NCI-H146 treated with DMSO at 0.1 percent for 48 hours (cell line): ENCODE results near the gene DQX1.

Experiments used
- DNase-seq: peaks from one replicate; lab custom pipeline; 2025; ENCODE audit not compliant: unreplicated experiment; lab: John Stamatoyannopoulos, UW

DQX1 gene

DNA sequence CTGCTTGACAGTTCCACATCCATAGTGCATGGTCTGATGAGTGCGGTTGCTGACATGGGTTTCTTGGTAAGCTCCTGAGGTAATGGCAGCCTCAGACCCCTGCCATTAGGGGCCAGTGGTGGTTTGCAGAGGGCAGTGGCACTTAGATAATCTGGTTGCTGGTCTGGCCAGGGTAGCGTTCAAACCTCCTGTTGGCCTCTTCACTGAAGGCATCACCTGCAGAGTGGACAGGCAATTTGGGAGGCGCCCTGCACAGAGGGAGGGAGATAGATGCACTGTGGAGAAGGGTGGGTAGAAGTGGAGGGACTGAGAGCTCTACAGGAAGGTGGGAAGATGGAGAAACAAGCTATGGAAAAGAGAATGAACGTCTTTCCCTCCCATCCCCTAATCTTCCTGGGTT is 7.4 kb upstream of the DQX1 start:
- DNase-seq, result no peak

DNA sequence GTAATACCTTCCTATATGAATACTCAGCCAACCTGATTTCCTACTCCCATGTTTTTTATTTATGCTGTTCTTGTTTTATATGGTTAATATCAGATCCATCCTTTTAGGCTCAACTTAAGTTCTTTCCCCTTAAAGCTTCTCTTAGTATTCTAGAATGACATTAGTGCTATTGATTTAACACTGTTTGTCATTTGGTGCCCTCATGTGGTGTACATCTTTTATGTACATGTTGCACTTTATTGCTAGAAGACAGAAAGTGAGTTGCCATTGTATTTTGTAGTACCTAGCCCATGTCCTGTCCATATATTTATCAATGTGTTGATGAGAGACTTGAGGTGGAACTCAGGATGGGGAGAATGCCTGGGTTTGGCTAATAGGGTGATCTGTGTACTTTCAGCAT is 6.2 kb upstream of the DQX1 start:
- DNase-seq, result peak; percentile 18

GRCh38 chr2:74531666-74532065 is 5.6 kb upstream of the DQX1 start:
- no peak for DNase-seq

GRCh38 chr2:74530239-74531187 is 4.5 kb upstream of the DQX1 start:
- peak; percentile 23 for DNase-seq

- DNase-seq, result peak; percentile 95
Measured at GRCh38 chr2:74529357-74530238, 3.6 kb upstream of the DQX1 start, which contains the start of the genes AUP1 and HTRA2. TSS of gene AUP1 (minus strand) at chr2:74529706. CDS start at chr2:74529629, 77 bp downstream. TSS of gene HTRA2 (plus strand) at chr2:74529933. CDS start at chr2:74530007, 74 bp downstream.

DNA sequence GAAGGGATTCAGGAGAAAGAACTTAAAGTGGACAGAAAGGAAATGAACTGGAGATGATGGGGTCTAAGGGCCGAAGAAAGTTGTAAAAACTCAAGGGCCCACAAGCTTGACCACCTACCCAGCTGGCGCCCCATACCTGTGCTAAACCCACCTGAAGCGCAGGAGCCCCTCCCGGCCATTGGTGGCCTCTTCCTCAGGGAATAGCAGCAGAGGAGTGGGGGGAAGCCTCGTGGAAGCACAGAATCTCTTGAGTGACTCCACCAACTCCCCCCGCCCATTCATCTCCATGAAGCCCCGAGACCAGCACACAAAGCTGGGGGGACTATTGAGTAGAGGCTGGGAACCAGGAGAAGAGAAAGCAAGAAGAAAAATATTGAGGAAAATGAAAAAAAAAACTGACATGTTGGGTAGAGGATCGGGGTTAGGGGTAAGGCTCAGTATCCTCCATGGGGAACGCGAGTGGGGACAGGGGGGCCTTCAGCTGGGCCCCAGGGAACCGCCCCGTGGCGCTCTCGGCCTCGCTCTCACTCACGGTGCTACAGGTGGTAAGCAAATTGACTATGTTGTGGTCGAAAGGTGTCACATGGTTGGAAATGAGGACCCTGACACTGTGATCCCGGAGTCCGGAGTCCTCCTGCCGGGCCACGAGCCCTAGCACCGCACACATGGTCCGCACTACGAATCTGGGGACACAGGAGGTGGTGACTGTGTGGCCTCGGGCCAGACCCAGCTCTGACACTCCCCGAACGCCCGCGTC is 2.7 kb upstream of the DQX1 start:
- no peak for DNase-seq

- no peak for DNase-seq
Measured at GRCh38 chr2:74527741-74528140, 1.7 kb upstream of the DQX1 start.

DNA sequence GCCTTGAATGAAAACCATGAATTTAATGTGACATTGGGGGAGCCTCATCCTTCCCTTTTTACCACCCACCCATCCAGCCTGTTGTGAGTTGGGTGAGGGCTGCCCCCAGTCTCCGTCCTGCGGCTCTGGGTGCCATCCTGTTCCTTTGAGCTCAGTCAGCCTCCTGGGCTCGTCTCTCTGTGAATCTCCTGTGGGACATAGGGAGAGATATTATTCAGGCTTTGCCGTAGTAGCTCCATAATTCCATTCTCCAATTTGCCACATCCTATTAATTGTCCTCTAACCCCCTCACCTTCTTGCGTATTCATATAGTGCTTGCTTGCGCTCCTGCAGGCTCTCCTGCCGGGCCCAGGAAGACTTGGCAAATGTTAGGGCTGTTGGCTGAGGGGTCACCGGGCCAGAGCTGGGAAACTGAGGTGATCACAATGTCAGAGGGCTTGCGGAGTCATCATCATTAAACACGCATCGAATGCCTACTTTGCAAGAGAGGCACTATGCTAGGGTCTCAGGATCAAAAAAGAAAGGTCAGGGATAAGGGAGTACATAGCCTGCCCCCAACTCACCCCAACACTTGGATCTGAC is 709 bp upstream of the DQX1 start:
- no peak for DNase-seq

DNA sequence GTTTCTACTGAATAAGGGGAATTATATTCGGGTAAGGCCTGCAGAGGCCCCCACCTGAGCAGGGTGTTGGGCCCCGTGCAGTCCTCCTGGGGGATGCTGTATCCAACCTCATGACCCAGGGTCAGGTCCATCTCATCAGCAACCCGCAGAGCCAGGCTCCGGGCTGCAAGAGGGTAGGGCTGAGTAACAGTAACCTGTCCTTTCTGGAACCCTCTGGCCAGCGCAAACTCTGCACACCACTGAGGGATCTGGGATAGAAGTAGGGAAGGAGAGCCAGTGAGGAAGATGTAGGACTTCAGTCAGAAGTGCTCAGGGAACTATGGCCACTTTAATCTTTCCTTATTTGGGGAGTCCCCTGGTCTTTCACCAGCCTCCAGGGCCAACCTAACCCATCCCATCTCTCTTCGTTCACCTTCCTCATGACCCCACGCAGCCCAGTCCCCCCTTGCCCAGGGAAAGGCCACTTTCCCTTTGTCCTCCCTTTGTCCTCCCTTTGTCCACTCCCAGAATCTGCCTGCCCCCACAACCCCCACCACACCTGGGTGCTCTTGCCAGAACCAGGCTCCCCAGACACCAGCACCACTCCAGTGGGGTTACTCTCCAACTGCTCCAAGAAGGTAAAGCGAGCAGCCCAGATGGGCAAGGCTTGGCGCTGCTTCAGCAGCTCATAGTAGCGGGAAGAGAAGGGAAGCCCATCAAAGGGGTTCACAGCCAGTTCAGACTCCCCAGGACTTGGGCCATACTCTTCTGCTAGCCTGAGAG is 895 bp downstream of the DQX1 start:
- DNase-seq, result no peak

DNA sequence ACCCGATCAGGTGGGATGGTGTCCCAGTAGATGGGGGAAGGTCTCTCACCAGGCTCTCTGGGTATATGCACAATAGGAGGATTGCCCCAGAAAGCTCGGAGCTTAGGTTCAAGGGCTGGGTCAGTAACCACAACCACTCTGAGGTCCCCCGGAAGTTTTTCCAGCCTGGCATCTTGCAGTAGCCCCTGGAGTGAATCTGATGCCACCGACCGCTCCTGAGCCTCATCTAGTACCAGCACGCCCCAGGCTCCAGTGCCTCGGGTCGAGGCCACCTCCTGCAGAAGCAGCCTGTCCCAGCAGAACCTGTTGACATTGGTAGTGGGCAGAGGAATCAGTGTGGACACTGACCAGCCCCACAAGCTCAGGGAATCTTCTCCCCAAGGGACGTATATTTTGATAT is 2.0 kb downstream of the DQX1 start:
- DNase-seq, result no peak

GRCh38 chr2:74522516-74522915 is 3.5 kb downstream of the DQX1 start:
- no peak for DNase-seq

DNA sequence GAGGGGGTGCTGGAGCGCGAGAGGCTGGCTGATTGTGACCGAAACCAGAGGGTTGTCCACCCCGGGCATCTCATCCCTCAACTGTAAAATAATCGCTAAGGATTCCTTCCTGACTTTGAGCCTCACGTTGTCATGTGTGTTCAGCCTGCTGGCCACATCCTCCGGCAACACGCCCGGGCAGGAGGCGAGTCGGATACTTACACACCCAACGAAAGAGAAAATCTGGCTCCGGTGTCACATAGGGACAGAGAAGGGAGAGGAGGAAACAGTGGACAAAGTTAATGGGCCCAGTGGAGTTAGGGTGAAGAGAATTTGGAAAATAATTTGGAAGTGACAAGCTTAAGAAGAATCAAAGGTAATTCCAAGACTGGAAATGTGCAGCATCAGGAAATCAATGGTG is 9.4 kb downstream of the DQX1 start:
- DNase-seq, result no peak

DNA sequence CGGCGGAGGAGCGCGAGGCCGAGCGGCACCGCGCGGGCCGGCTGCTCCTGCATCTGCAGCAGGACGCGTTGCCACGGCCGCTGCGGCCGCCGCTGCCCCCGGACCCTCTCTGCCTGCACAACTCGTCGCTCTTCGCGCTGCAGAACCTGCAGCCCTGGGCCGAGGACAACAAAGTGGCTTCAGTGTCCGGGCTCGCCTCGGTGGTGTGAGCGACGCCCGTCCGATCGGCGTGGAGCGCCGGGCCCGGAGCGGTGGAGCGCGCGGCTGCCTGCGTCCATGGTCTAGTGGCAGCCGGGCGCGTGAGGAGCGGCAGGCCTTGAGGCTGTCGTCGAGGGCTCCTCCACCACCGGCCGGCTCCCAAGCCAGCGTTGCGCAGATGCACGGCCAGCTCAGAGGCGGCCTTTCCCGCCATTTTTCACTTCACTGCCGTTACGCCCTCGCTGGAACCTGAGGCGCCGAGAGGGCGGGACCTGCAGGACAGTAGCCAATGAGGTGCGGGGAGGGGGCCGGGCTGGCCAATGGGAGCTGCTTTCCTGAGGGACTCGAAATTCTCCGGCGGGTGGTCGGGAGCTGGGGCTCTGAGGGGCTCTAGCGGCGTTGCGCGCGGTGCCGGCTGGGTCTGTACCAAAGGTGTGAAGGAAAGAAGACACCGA is 9.9 kb downstream of the DQX1 start:
- DNase-seq, result no peak

DNA sequence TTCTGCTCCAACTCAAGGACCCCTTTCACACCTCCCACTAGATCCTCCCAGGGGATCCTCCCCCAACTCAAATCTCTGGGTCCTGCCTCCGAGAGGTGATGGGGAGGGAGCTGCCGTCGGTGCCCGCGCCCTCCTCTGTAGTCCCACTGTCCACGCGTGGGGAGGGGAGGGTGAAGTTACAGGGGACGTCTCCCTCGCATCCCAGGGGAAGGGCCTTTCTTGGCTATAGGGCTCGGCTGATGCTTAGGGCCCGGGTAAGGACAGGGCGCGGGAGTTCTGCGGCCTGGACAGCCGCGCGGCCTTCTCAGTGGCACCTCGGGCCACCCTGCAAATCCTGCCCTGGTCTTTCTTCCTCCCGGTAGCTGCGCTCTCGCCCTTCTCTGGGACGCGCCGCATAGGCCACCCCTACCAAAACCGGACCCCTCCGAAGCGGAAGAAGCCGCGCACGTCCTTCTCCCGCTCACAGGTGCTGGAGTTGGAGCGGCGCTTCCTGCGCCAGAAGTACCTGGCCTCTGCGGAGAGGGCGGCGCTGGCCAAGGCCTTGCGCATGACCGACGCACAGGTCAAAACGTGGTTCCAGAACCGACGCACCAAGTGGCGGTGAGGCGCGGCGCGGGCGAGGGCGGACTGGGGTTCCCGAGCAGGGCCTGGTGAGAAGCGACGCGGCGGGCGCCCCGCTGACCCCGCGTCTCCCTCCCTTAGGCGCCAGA is 10.6 kb downstream of the DQX1 start:
- DNase-seq, result no peak

DNA sequence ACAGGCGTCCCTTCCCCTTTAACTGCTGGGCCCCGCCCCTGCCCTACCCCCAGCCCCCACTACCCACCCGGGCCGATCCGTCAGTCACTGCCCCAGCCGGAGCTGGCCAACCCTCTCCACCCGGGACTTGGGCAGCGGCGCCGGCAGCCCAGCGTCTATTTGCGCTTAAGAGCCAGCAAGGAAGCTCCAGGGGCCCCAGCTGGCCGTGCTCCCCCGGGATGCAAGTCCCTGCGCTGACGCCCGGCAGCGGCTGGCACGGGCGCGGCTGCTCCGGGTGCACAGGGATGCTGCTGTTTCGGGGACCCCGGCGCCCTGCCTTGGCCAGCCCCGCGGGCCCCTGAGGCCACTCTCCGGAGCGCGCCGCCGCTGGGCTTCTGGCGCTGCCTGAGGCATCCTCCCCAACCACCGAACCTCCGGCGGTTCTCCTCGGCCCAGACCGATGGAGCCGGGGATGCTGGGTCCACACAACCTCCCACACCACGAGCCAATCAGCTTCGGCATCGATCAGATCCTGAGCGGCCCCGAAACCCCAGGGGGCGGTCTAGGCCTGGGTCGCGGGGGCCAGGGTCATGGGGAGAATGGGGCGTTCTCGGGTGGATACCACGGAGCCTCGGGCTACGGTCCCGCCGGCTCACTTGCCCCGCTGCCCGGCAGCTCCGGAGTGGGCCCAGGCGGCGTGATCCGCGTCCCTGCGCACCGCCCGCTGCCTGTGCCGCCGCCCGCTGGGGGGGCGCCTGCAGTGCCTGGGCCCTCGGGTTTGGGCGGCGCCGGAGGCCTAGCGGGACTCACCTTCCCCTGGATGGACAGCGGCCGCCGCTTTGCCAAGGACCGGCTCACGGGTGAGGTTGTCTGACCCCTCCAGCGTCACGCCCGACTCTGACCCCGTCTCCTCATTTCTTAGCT is 11.4 kb downstream of the DQX1 start, which contains the start of gene TLX2:
TSS of gene TLX2 (plus strand) at position 83 of the 903 bp plus-strand sequence. CDS start at position 440, 357 bp downstream.
- no peak for DNase-seq

DNA sequence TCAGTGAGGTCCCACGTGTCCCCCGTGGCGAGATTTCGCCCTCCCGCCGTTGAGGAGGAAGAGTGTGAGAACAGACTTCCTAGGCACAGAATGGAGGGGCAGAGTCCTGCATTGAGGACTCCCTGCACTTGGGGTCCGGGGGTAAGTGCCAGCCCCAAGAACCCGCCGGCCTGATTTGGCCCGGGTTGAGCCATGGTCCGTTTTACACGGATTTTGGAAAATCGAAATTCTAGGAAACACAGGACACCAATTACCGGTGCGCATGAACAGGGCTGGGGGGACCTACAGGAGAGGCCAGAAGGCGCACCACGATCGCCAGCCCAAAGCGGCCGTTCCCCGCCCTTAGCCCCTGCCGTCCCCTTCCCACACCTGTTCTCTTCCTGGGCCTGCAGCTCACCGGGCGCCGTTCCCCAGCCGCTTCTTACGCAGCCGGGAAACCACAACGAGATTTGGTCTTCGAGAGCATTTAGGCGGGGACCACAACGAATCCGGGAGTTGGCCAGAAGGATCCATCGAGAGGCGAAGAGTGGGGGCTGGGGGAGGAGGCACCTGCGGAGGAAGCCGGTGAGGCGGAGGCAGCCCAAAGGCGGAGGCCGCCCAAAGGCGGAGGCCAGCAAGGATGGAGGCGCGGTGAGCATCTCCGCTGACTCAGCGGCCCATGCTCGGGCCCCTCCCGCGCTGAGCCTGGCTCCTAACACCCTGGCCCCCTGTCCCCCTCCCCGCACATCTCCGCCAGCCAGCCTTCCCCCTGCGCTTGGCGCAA is 12.2 kb downstream of the DQX1 start:
- peak; percentile 29 for DNase-seq
